Occipital lobe (tissue), 3 donors: ENCODE measurements around the gene UBE2Q2. TPM values are rescaled to one million over a fixed set of nuclear protein-coding genes. Genes with fewer than 3 reads are reported as not detected.

ENCODE experiments used
- DNase-seq: peaks from one replicate; lab custom pipeline; 2025; lab: John Stamatoyannopoulos, UW
- small RNA-seq: library from RNA; depleted of rRNA; stranded (forward); fragments of <200 nt; gene quantifications from one replicate; pipeline ENCODE3, GENCODE V24; 2014
- total RNA-seq: library from RNA; depleted of rRNA; stranded (reverse); fragments of >200 nt; gene quantifications from one replicate; pipeline ENCODE4 v1.2.3, GENCODE V29; 2014

Gene UBE2Q2
- total RNA-seq, 1 donor from 2014 or later: 78.9 TPM

GRCh38 chr15:75921732-75922703, 78.8 kb downstream of the UBE2Q2 start:
- no peak for DNase-seq

- DNase-seq: no peak
These were observed 80.5 kb downstream of the UBE2Q2 start for GRCh38 chr15:75923756-75924155.

GRCh38 chr15:75924576-75924975, 81.3 kb downstream of the UBE2Q2 start:
- DNase-seq: no peak

- DNase-seq: no peak
These were observed 82.2 kb downstream of the UBE2Q2 start for GRCh38 chr15:75925440-75925839.

- DNase-seq: no peak
These were observed 83.7 kb downstream of the UBE2Q2 start for GRCh38 chr15:75926931-75927330.

- no peak for DNase-seq
These were observed 84.4 kb downstream of the UBE2Q2 start for GRCh38 chr15:75927601-75928000.

- DNase-seq: no peak
These were observed 85.7 kb downstream of the UBE2Q2 start for GRCh38 chr15:75928680-75929608.

- no peak for DNase-seq
These were observed 86.7 kb downstream of the UBE2Q2 start for GRCh38 chr15:75929799-75930565.

- DNase-seq: no peak
These were observed 87.6 kb downstream of the UBE2Q2 start for GRCh38 chr15:75930866-75931265.

GRCh38 chr15:75942464-75942863, 99.2 kb downstream of the UBE2Q2 start:
- DNase-seq: no peak

- no peak for DNase-seq
These were observed 100.0 kb downstream of the UBE2Q2 start for GRCh38 chr15:75943246-75943645.

- no peak for DNase-seq
These were observed 100.5 kb downstream of the UBE2Q2 start for GRCh38 chr15:75943713-75944215.

GRCh38 chr15:75945953-75946352, 102.7 kb downstream of the UBE2Q2 start:
- DNase-seq: no peak

- DNase-seq: peak; percentile 22
These were observed 103.8 kb downstream of the UBE2Q2 start for GRCh38 chr15:75947092-75947491.

- no peak for DNase-seq
These were observed 105.6 kb downstream of the UBE2Q2 start for GRCh38 chr15:75948761-75949296.

Small RNA genes within 50 kb of the gene (small RNA-seq; reads per million reads assigned to genes)
- gene RN7SL510P: not detected

Other genes starting within 250 kb of the UBE2Q2 start
- gene SNUPN, start 217.7 kb upstream of the UBE2Q2 start, total RNA-seq: 26.0 TPM
- gene IMP3, start 203.2 kb upstream of the UBE2Q2 start, total RNA-seq: 35.9 TPM
- gene SNX33, start 195.5 kb upstream of the UBE2Q2 start, total RNA-seq: 1.4 TPM
- 5.5 TPM for gene CSPG4, start 130.6 kb upstream of the UBE2Q2 start, total RNA-seq
- 23.2 TPM for gene FBXO22, start 60.4 kb downstream of the UBE2Q2 start, total RNA-seq
- gene NRG4, start 169.0 kb downstream of the UBE2Q2 start, total RNA-seq: not detected
- gene TMEM266, start 216.5 kb downstream of the UBE2Q2 start, total RNA-seq: 4.7 TPM